Superior temporal gyrus (tissue), 1 donor: ENCODE data around the gene GARNL3.

Experiments used
- DNase-seq: peaks from one replicate; pipeline ENCODE4 v3.0.0-alpha.2; 2016; ENCODE audit errors: extremely low spot score

GARNL3 gene

GRCh38 chr9:127264462-127265219 lies at the start of gene GARNL3:
Gene GARNL3, plus strand, starts transcription at chr9:127264774. Its CDS starts 104 bp downstream, at chr9:127264878.
- peak; percentile 81 for DNase-seq

- no peak for DNase-seq
These were observed 49.0 kb upstream of the GARNL3 start for GRCh38 chr9:127215268-127216209.

GRCh38 chr9:127216210-127216887 lies 48.2 kb upstream of the GARNL3 start:
- DNase-seq: no peak

GRCh38 chr9:127216888-127217217 lies 47.7 kb upstream of the GARNL3 start:
- no peak for DNase-seq

- DNase-seq: no peak
These were observed 45.8 kb upstream of the GARNL3 start for GRCh38 chr9:127218818-127219217.

- DNase-seq: no peak
These were observed 45.1 kb upstream of the GARNL3 start for GRCh38 chr9:127219520-127219919.

GRCh38 chr9:127221695-127222094 lies 42.9 kb upstream of the GARNL3 start:
- no peak for DNase-seq

GRCh38 chr9:127222388-127223095 lies 42.0 kb upstream of the GARNL3 start:
- DNase-seq: no peak

- no peak for DNase-seq
These were observed 41.3 kb upstream of the GARNL3 start for GRCh38 chr9:127223266-127223665.

GRCh38 chr9:127223810-127224177 lies 40.8 kb upstream of the GARNL3 start:
- DNase-seq: no peak

- DNase-seq: peak; percentile 75
These were observed 40.2 kb upstream of the GARNL3 start for GRCh38 chr9:127224178-127224882.

- DNase-seq: peak; percentile 81
These were observed 39.5 kb upstream of the GARNL3 start for GRCh38 chr9:127224883-127225739.

GRCh38 chr9:127225801-127226625 lies 38.6 kb upstream of the GARNL3 start:
- DNase-seq: no peak

GRCh38 chr9:127229691-127230417 lies 34.7 kb upstream of the GARNL3 start:
- no peak for DNase-seq

GRCh38 chr9:127231666-127232065 lies 32.9 kb upstream of the GARNL3 start:
- DNase-seq: no peak

- no peak for DNase-seq
These were observed 31.6 kb upstream of the GARNL3 start for GRCh38 chr9:127232833-127233549.

- DNase-seq: peak; percentile 37
These were observed 31.0 kb upstream of the GARNL3 start for GRCh38 chr9:127233550-127233949.

- DNase-seq: no peak
These were observed 30.6 kb upstream of the GARNL3 start for GRCh38 chr9:127233989-127234388.
